GM19043 (cell line): ENCODE results near the gene HEATR3.

ENCODE experiments used
- ATAC-seq: cut with Tn5 transposase; IDR thresholded peaks from one replicate; pipeline ENCODE4 v1.9.1; 2021; ENCODE audit warnings: low read depth; ENCODE audit not compliant: unreplicated experiment

HEATR3 gene

DNA sequence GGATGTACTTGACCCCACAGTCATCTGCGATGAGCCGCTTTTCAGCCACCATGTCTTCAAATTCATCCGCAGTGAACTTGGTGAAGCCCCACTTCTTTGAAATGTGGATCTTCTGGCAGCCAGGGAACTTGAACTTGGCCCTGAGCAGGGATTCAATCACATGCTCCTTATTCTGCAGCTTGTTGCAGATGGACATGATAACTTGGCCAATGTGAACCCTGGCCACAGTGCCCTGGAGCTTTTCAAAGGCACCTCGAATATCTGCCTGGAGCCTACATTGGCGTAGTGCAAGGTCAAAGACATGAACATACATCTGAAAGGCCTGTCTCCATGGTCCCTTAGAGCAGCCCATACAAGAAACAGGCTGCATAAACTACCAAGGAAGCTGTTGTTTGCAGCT lies 85.6 kb downstream of the HEATR3 start:
- ATAC-seq = no peak

DNA sequence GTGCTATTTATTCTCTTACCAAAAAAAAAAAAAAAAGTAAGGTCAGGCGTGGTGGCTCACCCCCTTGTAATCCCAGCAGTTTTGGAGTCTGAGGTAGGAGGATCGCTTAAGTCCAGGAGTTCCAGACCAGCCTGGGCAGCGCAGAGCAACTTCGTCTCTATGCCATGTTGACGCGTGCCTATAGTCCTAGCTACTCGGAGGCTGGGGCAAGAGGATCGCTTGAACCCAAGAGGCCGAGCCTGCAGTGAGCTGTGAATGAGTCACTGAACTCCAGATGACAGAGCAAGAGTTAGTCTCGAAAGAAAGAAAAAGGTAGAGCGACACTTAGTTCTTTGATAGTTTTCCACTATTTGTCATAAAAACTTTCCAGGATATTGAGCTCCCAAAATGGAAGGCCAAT lies 86.0 kb downstream of the HEATR3 start:
- ATAC-seq = no peak

DNA sequence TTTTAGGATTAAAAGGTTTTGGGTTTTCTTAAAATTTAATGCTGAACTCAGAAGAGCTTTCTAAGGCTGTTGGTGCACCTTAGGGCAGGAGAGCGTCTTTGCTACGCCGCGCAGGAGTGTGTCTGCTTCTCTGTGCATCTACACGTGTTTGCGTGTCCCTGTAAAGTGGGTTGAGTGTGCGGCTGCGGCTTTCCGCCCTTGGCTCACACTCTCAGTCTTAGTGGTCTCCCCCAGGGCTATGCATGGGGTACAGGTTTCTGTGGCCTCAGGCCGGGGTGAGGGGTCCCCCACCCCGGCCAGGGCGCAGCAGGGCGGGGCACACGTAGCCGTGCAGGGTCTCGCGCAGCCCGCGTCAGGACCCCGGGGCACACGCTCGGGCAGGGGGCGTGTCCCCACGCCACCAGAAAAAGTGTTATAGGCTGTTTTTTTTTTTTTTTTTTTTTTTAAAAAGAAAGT lies 86.6 kb downstream of the HEATR3 start:
- ATAC-seq = peak; percentile 48

DNA sequence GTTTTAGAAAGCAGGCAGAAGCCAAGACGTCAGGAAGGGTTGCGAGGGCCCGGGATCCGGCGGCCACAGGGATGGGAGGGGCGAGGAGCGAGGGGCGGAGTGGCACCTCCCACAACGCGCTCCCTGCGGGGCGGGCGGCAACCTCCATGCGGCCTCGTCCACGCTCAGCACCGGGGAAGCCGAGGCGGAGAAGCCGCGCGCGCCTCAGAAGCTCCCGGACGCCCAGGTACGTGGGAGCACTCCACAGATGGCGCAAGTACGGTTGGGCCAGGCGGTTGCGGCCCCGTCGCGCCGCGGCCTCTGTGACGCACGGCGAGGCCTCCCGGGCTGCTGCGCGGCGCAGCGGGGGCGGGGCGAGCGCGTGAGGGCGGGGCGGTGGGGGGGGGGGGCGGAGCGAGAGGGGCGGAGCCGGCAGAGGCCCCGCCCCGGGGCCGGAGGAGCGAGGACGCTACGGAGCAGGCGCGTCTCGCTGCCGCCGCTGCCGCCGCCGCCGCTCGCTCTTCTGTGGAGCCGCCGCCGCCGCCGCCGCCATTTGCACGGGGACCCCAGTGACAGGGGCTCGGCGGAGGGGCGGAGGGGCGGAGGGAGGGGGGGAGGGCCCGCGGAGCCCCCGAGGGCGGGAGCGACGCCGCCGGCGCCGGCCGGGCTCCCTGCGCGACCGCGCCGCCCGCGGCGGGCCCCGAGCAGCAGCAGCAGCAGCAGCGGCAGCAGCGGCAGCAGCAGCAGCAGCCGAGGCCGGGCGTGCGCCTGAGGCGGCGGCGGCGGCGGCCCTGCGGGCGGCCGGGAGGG lies 87.2 kb downstream of the HEATR3 start, which contains the start of gene TENT4B:
TSS of gene TENT4B (plus strand) at position 500 of the 789 bp plus-strand sequence. CDS start 316 bp downstream, outside the sequence.
- ATAC-seq = peak; percentile 60

DNA sequence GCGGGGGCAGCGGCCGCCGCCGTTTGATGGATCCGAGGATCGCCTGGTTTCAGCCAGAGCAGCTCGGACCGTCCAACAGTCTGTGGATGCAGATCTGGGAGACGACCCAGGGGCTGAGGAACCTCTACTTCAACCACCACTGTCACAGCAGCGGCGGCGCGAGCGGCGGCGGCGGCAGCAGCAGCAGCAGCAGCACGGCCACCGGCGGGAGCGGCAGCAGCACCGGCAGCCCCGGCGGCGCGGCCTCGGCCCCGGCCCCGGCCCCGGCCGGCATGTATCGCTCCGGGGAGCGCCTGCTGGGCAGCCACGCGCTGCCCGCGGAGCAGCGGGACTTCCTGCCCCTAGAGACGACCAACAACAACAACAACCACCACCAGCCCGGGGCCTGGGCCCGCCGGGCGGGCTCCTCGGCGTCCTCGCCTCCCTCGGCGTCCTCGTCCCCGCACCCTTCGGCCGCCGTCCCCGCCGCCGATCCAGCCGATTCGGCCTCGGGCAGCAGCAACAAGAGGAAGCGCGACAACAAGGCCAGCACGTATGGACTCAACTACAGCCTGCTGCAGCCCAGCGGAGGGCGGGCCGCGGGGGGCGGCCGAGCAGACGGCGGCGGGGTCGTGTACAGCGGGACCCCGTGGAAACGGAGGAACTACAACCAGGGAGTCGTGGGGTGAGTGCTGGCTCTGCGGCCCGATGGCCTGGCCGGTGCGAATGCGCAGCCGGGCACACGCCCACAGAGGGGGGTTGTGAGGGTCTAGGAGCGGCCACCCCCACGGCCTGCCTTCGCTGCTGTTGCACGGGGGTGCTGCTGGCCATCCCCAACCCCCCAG lies 88.0 kb downstream of the HEATR3 start:
- ATAC-seq = peak; percentile 13

DNA sequence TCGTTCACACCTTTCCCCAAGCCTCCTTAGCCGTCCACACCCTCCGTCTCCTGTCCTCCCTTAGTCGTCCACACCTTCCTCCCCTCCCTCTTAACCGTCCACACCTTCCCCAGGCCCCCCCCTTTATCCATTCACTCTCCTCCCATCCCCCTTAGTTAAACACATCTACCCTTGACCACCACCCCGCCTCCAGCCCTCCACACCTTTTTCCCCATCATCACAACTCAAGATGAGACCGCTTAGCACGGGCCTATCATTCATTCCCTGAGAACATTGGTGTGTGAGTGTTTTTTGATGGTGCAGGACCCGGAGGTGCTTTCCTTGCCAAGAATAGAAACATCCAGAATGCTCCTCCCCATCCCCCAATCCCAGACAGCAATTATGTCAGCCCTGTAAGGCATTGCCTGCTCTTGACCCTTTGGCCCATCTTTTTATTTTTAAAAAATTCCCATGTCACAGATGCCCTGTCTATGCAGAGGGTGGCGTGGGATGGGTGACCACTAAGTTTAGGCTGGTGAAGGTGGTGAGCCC lies 88.7 kb downstream of the HEATR3 start:
- no peak for ATAC-seq

DNA sequence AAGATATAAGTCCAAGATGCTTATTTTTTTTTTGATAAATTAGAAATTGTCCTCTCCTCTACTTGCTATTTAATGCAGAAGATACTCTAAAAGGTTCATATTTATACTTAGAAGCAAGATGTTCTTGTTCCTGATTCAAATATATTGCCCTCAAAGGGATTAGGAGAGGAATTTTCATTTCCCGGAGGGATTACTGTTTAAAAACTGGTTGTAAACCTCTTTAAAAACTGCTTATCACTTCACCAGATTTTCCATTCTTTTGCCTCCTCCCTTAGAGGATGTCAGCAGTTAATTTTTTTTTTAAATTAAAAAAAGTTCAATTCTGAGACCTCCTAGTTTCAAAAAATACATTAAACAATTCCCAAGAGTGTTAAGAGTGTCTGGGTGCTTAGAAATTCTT lies 90.2 kb downstream of the HEATR3 start:
- ATAC-seq = no peak
